HepG2 (cell line): Measurements from ENCODE around the gene FBXO39. TPM values are rescaled to one million over a fixed set of nuclear protein-coding genes. Genes with fewer than 3 reads are reported as not detected.

ENCODE experiments used
- DPF2 ChIP-seq: sonication (generic); formaldehyde crosslinking; IDR thresholded peaks from 2 replicates; pipeline ENCODE4 v1.4.0; 2020; ENCODE audit warnings: mild to moderate bottlenecking, low read depth, missing genetic modification reagents, borderline replicate concordance
- FIP1L1 ChIP-seq: fragments of 200-400 bp; formaldehyde crosslinking; IDR thresholded peaks from 2 replicates; pipeline ENCODE4 v1.6.1; 2018; ENCODE audit warnings: low read depth, mild to moderate bottlenecking, low read length, moderate library complexity, borderline replicate concordance; ENCODE audit not compliant: insufficient read depth
- KAT8 ChIP-seq: IDR thresholded peaks from 2 replicates; pipeline ENCODE4 v1.6.1; 2016; ENCODE audit warnings: missing genetic modification reagents, missing compliant biosample characterization
- NCOA1 ChIP-seq: sonication (generic); formaldehyde crosslinking; IDR thresholded peaks from 2 replicates; pipeline ENCODE4 v1.9.0; 2021; ENCODE audit warnings: missing genetic modification reagents
- PAX8 ChIP-seq: sonication (generic); formaldehyde crosslinking; IDR thresholded peaks from 2 replicates; pipeline ENCODE4 v1.8.0; 2022; ENCODE audit warnings: mild to moderate bottlenecking, missing genetic modification reagents, borderline replicate concordance
- PAXIP1 ChIP-seq: sonication (generic); formaldehyde crosslinking; conservative IDR thresholded peaks from 2 replicates; pipeline ENCODE4 v1.4.0; 2020; ENCODE audit warnings: mild to moderate bottlenecking, missing genetic modification reagents, moderate library complexity
- RARA ChIP-seq: IDR thresholded peaks from 2 replicates; pipeline ENCODE4 v1.6.1; 2016; ENCODE audit warnings: missing genetic modification reagents, missing compliant biosample characterization
- RCOR2 ChIP-seq: IDR thresholded peaks from 2 replicates; pipeline ENCODE4 v1.6.1; 2016; ENCODE audit warnings: missing biosample characterization, missing genetic modification reagents
- SIX1 ChIP-seq: sonication (generic); formaldehyde crosslinking; IDR thresholded peaks from 2 replicates; pipeline ENCODE4 v1.4.0; 2020; ENCODE audit warnings: missing genetic modification reagents, borderline replicate concordance
- SOX13 ChIP-seq, 3 experiments: fragments of 450-650 bp in 1 of 3; sonication (generic) in 1 of 3; formaldehyde crosslinking in 1 of 3; IDR thresholded peaks in 2 of 3; conservative IDR thresholded peaks in 1 of 3; 2 replicates each; pipeline versions ENCODE4 v1.5.0 to v1.6.1; 2016 to 2020; ENCODE audit warnings: antibody characterized with exemption in 1 of 3, mild to moderate bottlenecking in 1 of 3, missing compliant biosample characterization in 1 of 3, missing genetic modification reagents in 1 of 3, moderate library complexity in 1 of 3
- SP2 ChIP-seq: sonication (generic); formaldehyde crosslinking; IDR thresholded peaks from 2 replicates; pipeline ENCODE4 v1.5.1; 2020; ENCODE audit warnings: mild to moderate bottlenecking, missing genetic modification reagents
- SUZ12 ChIP-seq: fragments of 150-350 bp; IDR thresholded peaks from 2 replicates; pipeline ENCODE4 v1.6.1; 2014; ENCODE audit warnings: low read depth, low read length
- TCF12 ChIP-seq, 2 experiments: fragments of 450-650 bp in 1 of 2; sonication (generic) in 1 of 2; formaldehyde crosslinking in 1 of 2; IDR thresholded peaks; 2 replicates each; pipeline versions ENCODE4 v1.6.1 to v1.8.0; 2017 to 2022; ENCODE audit warnings: antibody characterized with exemption in 1 of 2, mild to moderate bottlenecking in 1 of 2, missing genetic modification reagents in 1 of 2, moderate library complexity in 1 of 2
- TEAD3 ChIP-seq: optimal IDR thresholded peaks from 2 replicates; pipeline ENCODE3; 2016; ENCODE audit warnings: borderline replicate concordance
- TFDP2 ChIP-seq: sonication (generic); formaldehyde crosslinking; IDR thresholded peaks from 2 replicates; pipeline ENCODE4 v1.4.0; 2020; ENCODE audit warnings: missing genetic modification reagents
- ZBTB43 ChIP-seq: sonication (generic); formaldehyde crosslinking; conservative IDR thresholded peaks from 2 replicates; pipeline ENCODE4 v1.4.0; 2020; ENCODE audit warnings: missing genetic modification reagents
- ZEB1 ChIP-seq: IDR thresholded peaks from 2 replicates; pipeline ENCODE4 v1.6.1; 2012; ENCODE audit warnings: mild to moderate bottlenecking, low read depth, inconsistent platforms; ENCODE audit not compliant: insufficient replicate concordance
- ZNF124 ChIP-seq: sonication (generic); formaldehyde crosslinking; IDR thresholded peaks from 2 replicates; pipeline ENCODE4 v1.4.0; 2020; ENCODE audit warnings: missing genetic modification reagents
- ZNF264 ChIP-seq: sonication (generic); formaldehyde crosslinking; IDR thresholded peaks from 2 replicates; pipeline ENCODE4 v1.4.0; 2020; ENCODE audit warnings: missing genetic modification reagents
- ZNF468 ChIP-seq: sonication (generic); formaldehyde crosslinking; IDR thresholded peaks from 2 replicates; pipeline ENCODE4 v1.8.0; 2022; ENCODE audit warnings: mild to moderate bottlenecking, moderate library complexity, missing genetic modification reagents
- ZNF614 ChIP-seq: IDR thresholded peaks from 2 replicates; pipeline ENCODE4 v1.6.1; 2018; ENCODE audit warnings: missing biosample characterization, missing genetic modification reagents, inconsistent platforms, borderline replicate concordance
- ZNF644 ChIP-seq: IDR thresholded peaks from 2 replicates; pipeline ENCODE4 v1.6.1; 2016; ENCODE audit warnings: low read depth
- ZSCAN30 ChIP-seq: sonication (generic); formaldehyde crosslinking; IDR thresholded peaks from 2 replicates; pipeline ENCODE4 v1.5.0; 2020; ENCODE audit warnings: mild to moderate bottlenecking, missing genetic modification reagents
- polyA plus RNA-seq, 8 experiments: library from polyadenylated mRNA; depleted of rRNA in 3 of 8; stranded (reverse) in 7 of 8; unstranded in 1 of 8; fragments of >200 nt; fragmentation: Illumina TruSeq in 4 of 8; extraction: Trizol in 4 of 8; gene quantifications; 2 replicates each; pipeline versions ENCODE4 v1.2.1 to v1.2.3, GENCODE V29; 2011 to 2016; ENCODE audit warnings: low read depth in 4 of 8, missing spikeins in 1 of 8, mixed read lengths in 1 of 8; ENCODE audit not compliant: insufficient read depth in 1 of 8
- total RNA-seq, 5 experiments: library from RNA; depleted of rRNA; stranded (reverse); fragments of >200 nt; fragmentation: Illumina TruSeq; extraction: Trizol; gene quantifications; 2 replicates each; pipeline ENCODE4 v1.2.3, GENCODE V29; 2016; ENCODE audit warnings: low read depth in 1 of 5

The FBXO39 gene
- total and polyA plus RNA-seq, 2 of the 13 experiments (the other 11 are each of a cell fraction or from before 2014, with no cell fraction given) = 0.09 TPM; not detected in 1

- TF ChIP-seq ZNF468 = 0 out of 2 replicates have a peak, but pooled peaks have one; percentile 15
- TF ChIP-seq TFDP2 = 0 out of 2 replicates have a peak, but pooled peaks have one; percentile 16
- TF ChIP-seq SP2 = no peak
- peak; percentile 50 for TF ChIP-seq DPF2 (CRISPR knock-in tag)
- TF ChIP-seq ZEB1 = no peak
- peak; percentile 91 for TF ChIP-seq PAXIP1 (CRISPR knock-in tag)
- TF ChIP-seq PAX8 (CRISPR knock-in tag) = no peak; the same call in 1 of the 2 replicates
- 0 out of 2 replicates have a peak, but pooled peaks have one; percentile 49 for TF ChIP-seq ZBTB43
- peak; percentile 31 for TF ChIP-seq RARA
- TF ChIP-seq ZNF644 (CRISPR knock-in tag) = peak; percentile 50
- no peak for TF ChIP-seq NCOA1 (CRISPR knock-in tag)
- TF ChIP-seq ZNF264 = peak; percentile 77; the same call in 1 of the 2 replicates
- TF ChIP-seq SIX1 (CRISPR knock-in tag) = peak; percentile 91
- 0 out of 2 replicates have a peak, but pooled peaks have one; percentile 31 for TF ChIP-seq ZNF614 (CRISPR knock-in tag)
- TF ChIP-seq FIP1L1 = no peak
- TF ChIP-seq SUZ12 = no peak
- peak; percentile 70; the same call in 1 of the 2 replicates for TF ChIP-seq ZSCAN30 (CRISPR knock-in tag)
- peak; percentile 22; the same call in 1 of the 2 replicates for TF ChIP-seq KAT8 (CRISPR knock-in tag)
- TF ChIP-seq TEAD3 (CRISPR knock-in tag) = peak; percentile 31
- peak; percentile 59; the same call in 1 of the 2 replicates for TF ChIP-seq RCOR2
- TF ChIP-seq ZNF124 (CRISPR knock-in tag) = no peak
- no peak for TF ChIP-seq TCF12 (IDR thresholded peaks at IDR 0.05)
- no peak for TF ChIP-seq TCF12 (CRISPR knock-in tag; IDR thresholded peaks at IDR 0.05)
- TF ChIP-seq SOX13 (IDR thresholded peaks at IDR 0.05) = no peak
- peak in 1 of 2 experiments; percentile 84; a peak in 2 of 4 replicates for TF ChIP-seq SOX13 (CRISPR knock-in tag; conservative IDR thresholded peaks at IDR 0.05 in 1 of 2, IDR thresholded peaks at IDR 0.05 in 1 of 2)
Observed at GRCh38 chr17:6796017-6796886, 20.2 kb downstream of the FBXO39 start (continued).
